ENCODE measurements around the gene TRIM2. TPM values are rescaled to one million over a fixed set of nuclear protein-coding genes. Genes with fewer than 3 reads are reported as not detected.
A peak's percentile ranks its signal among the peaks of the same experiment; 100 is the strongest.

The TRIM2 gene
- total and polyA plus RNA-seq, 2 experiments from 2014 or later, result 22.0 to 61.5 TPM

DNA sequence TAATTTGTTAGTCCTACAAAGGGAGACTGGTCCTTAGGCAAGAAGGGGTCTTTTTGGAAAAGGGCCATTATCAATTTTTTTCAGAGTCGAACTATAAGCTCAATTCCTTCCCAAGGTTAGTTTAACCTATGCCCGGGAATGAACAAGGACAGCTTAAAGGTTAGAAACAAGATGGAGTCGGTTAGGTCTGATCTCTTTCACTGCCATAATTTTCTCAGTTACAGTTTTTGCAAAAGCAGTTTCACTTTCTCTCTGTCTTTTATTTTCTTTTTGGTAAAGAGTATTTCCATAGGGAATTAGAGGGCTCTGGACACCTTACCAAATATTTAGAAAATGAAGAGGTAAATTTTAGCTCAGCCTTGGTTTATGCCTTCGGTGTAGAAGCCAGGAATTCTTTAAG, 64.1 kb downstream of the TRIM2 start:
- peak overlapping the region; percentile 74 for H3K27ac ChIP-seq (ENCODE audit: low read depth)
- Mint-ChIP-seq H3K4me3 (0 out of 3 replicates have a peak overlapping the region, but pooled peaks have one; percentile 13), H3K9me3 (no peaks in the 10 kb centered on the region), H3K36me3 (ENCODE audit: low read depth) (peaks cover 2% of the 10 kb centered on the region; the same call in 2 of the 3 replicates), H3K27ac (peak overlapping the region; percentile 94), H3K27me3 (ENCODE audit: insufficient read depth, low read depth, poor library complexity) (no peaks in the 10 kb centered on the region), H3K4me1 (peaks cover 41% of the 10 kb centered on the region)
- no peaks in the 10 kb centered on the region for H3K27me3 ChIP-seq (ENCODE audit: insufficient read depth)
- H3K9me2 ChIP-seq (ENCODE audit: insufficient read depth), result no peaks in the 10 kb centered on the region
- H3K4me1 ChIP-seq (ENCODE audit: insufficient read depth), result peaks cover 31% of the 10 kb centered on the region
- H3K4me2 ChIP-seq, result no peak overlapping the region
- no peak for ATAC-seq
- no peak for DNase-seq (ENCODE audit: low spot score)
- H3K79me2 ChIP-seq (replicated peaks; ENCODE audit: insufficient read depth), result peaks cover 68% of the 10 kb centered on the region
- H2AFZ ChIP-seq, result no peak overlapping the region
- TF ChIP-seq ETS1 (IDR thresholded peaks at IDR 0.05) (no peak), ZNF114 (CRISPR knock-in tag; IDR thresholded peaks at IDR 0.05) (no peak), POLR2AphosphoS5 (IDR thresholded peaks at IDR 0.05; ENCODE audit: low read depth) (no peak), JUNB (IDR thresholded peaks at IDR 0.05; ENCODE audit: unreplicated experiment) (no peak), EZH2 (IDR thresholded peaks at IDR 0.05; ENCODE audit: low read depth, unreplicated experiment) (no peak), ZNF331 (CRISPR knock-in tag; IDR thresholded peaks at IDR 0.05; ENCODE audit: low read depth) (no peak), CREB1 (CRISPR knock-in tag; IDR thresholded peaks at IDR 0.05; ENCODE audit: low read depth) (no peak)
- TF ChIP-seq, protein P1, sequence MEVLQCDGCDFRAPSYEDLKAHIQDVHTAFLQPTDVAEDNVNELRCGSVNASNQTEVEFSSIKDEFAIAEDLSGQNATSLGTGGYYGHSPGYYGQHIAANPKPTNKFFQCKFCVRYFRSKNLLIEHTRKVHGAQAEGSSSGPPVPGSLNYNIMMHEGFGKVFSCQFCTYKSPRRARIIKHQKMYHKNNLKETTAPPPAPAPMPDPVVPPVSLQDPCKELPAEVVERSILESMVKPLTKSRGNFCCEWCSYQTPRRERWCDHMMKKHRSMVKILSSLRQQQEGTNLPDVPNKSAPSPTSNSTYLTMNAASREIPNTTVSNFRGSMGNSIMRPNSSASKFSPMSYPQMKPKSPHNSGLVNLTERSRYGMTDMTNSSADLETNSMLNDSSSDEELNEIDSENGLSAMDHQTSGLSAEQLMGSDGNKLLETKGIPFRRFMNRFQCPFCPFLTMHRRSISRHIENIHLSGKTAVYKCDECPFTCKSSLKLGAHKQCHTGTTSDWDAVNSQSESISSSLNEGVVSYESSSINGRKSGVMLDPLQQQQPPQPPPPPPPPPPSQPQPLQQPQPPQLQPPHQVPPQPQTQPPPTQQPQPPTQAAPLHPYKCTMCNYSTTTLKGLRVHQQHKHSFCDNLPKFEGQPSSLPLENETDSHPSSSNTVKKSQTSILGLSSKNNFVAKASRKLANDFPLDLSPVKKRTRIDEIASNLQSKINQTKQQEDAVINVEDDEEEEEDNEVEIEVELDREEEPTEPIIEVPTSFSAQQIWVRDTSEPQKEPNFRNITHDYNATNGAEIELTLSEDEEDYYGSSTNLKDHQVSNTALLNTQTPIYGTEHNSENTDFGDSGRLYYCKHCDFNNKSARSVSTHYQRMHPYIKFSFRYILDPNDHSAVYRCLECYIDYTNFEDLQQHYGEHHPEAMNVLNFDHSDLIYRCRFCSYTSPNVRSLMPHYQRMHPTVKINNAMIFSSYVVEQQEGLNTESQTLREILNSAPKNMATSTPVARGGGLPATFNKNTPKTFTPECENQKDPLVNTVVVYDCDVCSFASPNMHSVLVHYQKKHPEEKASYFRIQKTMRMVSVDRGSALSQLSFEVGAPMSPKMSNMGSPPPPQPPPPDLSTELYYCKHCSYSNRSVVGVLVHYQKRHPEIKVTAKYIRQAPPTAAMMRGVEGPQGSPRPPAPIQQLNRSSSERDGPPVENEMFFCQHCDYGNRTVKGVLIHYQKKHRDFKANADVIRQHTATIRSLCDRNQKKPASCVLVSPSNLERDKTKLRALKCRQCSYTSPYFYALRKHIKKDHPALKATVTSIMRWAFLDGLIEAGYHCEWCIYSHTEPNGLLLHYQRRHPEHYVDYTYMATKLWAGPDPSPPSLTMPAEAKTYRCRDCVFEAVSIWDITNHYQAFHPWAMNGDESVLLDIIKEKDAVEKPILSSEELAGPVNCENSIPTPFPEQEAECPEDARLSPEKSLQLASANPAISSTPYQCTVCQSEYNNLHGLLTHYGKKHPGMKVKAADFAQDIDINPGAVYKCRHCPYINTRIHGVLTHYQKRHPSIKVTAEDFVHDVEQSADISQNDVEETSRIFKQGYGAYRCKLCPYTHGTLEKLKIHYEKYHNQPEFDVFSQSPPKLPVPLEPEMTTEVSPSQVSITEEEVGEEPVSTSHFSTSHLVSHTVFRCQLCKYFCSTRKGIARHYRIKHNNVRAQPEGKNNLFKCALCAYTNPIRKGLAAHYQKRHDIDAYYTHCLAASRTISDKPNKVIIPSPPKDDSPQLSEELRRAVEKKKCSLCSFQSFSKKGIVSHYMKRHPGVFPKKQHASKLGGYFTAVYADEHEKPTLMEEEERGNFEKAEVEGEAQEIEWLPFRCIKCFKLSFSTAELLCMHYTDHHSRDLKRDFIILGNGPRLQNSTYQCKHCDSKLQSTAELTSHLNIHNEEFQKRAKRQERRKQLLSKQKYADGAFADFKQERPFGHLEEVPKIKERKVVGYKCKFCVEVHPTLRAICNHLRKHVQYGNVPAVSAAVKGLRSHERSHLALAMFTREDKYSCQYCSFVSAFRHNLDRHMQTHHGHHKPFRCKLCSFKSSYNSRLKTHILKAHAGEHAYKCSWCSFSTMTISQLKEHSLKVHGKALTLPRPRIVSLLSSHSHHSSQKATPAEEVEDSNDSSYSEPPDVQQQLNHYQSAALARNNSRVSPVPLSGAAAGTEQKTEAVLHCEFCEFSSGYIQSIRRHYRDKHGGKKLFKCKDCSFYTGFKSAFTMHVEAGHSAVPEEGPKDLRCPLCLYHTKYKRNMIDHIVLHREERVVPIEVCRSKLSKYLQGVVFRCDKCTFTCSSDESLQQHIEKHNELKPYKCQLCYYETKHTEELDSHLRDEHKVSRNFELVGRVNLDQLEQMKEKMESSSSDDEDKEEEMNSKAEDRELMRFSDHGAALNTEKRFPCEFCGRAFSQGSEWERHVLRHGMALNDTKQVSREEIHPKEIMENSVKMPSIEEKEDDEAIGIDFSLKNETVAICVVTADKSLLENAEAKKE (CRISPR knock-in tag; IDR thresholded peaks at IDR 0.05), result no peak
- TF ChIP-seq, protein P2, sequence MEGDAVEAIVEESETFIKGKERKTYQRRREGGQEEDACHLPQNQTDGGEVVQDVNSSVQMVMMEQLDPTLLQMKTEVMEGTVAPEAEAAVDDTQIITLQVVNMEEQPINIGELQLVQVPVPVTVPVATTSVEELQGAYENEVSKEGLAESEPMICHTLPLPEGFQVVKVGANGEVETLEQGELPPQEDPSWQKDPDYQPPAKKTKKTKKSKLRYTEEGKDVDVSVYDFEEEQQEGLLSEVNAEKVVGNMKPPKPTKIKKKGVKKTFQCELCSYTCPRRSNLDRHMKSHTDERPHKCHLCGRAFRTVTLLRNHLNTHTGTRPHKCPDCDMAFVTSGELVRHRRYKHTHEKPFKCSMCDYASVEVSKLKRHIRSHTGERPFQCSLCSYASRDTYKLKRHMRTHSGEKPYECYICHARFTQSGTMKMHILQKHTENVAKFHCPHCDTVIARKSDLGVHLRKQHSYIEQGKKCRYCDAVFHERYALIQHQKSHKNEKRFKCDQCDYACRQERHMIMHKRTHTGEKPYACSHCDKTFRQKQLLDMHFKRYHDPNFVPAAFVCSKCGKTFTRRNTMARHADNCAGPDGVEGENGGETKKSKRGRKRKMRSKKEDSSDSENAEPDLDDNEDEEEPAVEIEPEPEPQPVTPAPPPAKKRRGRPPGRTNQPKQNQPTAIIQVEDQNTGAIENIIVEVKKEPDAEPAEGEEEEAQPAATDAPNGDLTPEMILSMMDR (conservative IDR thresholded peaks at IDR 0.05; ENCODE audit: low read depth in 2 of 2), result no peak
- TF ChIP-seq, protein P3, sequence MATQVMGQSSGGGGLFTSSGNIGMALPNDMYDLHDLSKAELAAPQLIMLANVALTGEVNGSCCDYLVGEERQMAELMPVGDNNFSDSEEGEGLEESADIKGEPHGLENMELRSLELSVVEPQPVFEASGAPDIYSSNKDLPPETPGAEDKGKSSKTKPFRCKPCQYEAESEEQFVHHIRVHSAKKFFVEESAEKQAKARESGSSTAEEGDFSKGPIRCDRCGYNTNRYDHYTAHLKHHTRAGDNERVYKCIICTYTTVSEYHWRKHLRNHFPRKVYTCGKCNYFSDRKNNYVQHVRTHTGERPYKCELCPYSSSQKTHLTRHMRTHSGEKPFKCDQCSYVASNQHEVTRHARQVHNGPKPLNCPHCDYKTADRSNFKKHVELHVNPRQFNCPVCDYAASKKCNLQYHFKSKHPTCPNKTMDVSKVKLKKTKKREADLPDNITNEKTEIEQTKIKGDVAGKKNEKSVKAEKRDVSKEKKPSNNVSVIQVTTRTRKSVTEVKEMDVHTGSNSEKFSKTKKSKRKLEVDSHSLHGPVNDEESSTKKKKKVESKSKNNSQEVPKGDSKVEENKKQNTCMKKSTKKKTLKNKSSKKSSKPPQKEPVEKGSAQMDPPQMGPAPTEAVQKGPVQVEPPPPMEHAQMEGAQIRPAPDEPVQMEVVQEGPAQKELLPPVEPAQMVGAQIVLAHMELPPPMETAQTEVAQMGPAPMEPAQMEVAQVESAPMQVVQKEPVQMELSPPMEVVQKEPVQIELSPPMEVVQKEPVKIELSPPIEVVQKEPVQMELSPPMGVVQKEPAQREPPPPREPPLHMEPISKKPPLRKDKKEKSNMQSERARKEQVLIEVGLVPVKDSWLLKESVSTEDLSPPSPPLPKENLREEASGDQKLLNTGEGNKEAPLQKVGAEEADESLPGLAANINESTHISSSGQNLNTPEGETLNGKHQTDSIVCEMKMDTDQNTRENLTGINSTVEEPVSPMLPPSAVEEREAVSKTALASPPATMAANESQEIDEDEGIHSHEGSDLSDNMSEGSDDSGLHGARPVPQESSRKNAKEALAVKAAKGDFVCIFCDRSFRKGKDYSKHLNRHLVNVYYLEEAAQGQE (IDR thresholded peaks at IDR 0.05; ENCODE audit: unreplicated experiment), result no peak
- H3K4me3 ChIP-seq, result no peak overlapping the region
- no peaks in the 10 kb centered on the region; the same call in 1 of the 2 replicates for H3K36me3 ChIP-seq (ENCODE audit: insufficient read depth)
- H3F3A ChIP-seq (replicated peaks; ENCODE audit: low read depth), result no peaks in the 10 kb centered on the region; the same call in 1 of the 2 replicates
- H4K20me1 ChIP-seq (replicated peaks; ENCODE audit: insufficient read depth), result no peaks in the 10 kb centered on the region
